ENCODE measurements around the gene MAPK13.
"Not testable (repeated sequence)": the region's sequence is repeated elsewhere in the genome, so short reads cannot be mapped to it uniquely, and the experiment has no call there.

- TF ChIP-seq EZH2phosphoT487 (IDR thresholded peaks at IDR 0.05; ENCODE audit: borderline replicate concordance); CTCF (conservative IDR thresholded peaks at IDR 0.05; ENCODE audit: low read length): not testable (repeated sequence)
These were observed 979 bp upstream of the MAPK13 start for GRCh38 chr6:36129334-36129733.
